HepG2 (cell line): ENCODE measurements around the gene CD300LB. TPM values are rescaled to one million over a fixed set of nuclear protein-coding genes. Genes with fewer than 3 reads are reported as not detected.

Source experiments
- ATAC-seq: fragments of 200-7000 bp; cut with Tn5 transposase; 3 replicates; pipeline ENCODE4 v1.9.1; 2020; ENCODE audit warnings: mild to moderate bottlenecking, moderate library complexity
- BruUV-seq: library from RNA; stranded (reverse); fragments of 400-500 nt; replicated peaks from 2 replicates; lab custom pipeline; 2021; lab: Mats Ljungman, UMichigan
- CTCF ChIA-PET: fragments of 300-600 bp; formaldehyde crosslinking; extraction: SDS; loops from one replicate; lab custom pipeline; 2021; ENCODE audit warnings: low total read pairs, inconsistent platforms, low intra/inter-chr PET ratio; lab: Yijun Ruan, JAX
- POLR2A ChIA-PET: fragments of 350-600 bp; sonication (Branson Sonifier 250); formaldehyde crosslinking; loops from one replicate; lab custom pipeline; 2020; ENCODE audit warnings: antibody characterized with exemption, inconsistent platforms; lab: Yijun Ruan, JAX
- DNase-seq: peaks from one replicate; pipeline ENCODE4 v3.0.0-alpha.2; 2015; ENCODE audit warnings: low spot score
- FAIRE-seq: peaks from 3 replicates; lab custom pipeline; 2011; peaks lifted over from hg19 to GRCh38; lab: Jason Lieb, UNC
- H2AFZ ChIP-seq: one replicate; pipeline ENCODE4 v1.6.1; 2011; ENCODE audit warnings: low read length, inconsistent platforms
- H3K27ac ChIP-seq: fragments of 300-600 bp; 3 replicates; pipeline ENCODE4 v1.8.0; 2011; ENCODE audit warnings: mixed run types, mild to moderate bottlenecking, mixed read lengths, low read length, inconsistent platforms; ENCODE audit not compliant: insufficient read depth; ENCODE audit errors: extremely low read length
- H3K27me3 ChIP-seq, 2 experiments: fragments of 200-600 bp in 1 of 2; 2 replicates in 1 of 2; 3 replicates in 1 of 2; pipeline versions ENCODE4 v1.6.0 to v1.8.0; 2011; ENCODE audit warnings: low read length in 2 of 2, mild to moderate bottlenecking in 2 of 2, moderate library complexity in 2 of 2, inconsistent platforms in 1 of 2; ENCODE audit not compliant: insufficient read depth in 2 of 2, control insufficient read depth in 1 of 2
- H3K36me3 ChIP-seq, 2 experiments: fragments of 200-600 bp in 1 of 2; replicated peaks in 1 of 2; 2 replicates in 1 of 2; 3 replicates in 1 of 2; pipeline versions ENCODE4 v1.5.1 to v1.8.0; 2011; ENCODE audit warnings: low read length in 2 of 2, inconsistent platforms in 1 of 2; ENCODE audit not compliant: insufficient read depth in 2 of 2, control insufficient read depth in 1 of 2
- H3K4me1 ChIP-seq: 2 replicates; pipeline ENCODE4 v1.5.1; 2012; ENCODE audit warnings: low read length, inconsistent platforms; ENCODE audit not compliant: insufficient read depth
- H3K4me2 ChIP-seq: 2 replicates; pipeline ENCODE4 v1.6.0; 2011; ENCODE audit warnings: low read depth, low read length, inconsistent platforms
- H3K4me3 ChIP-seq, 3 experiments: fragments of 200-600 bp in 1 of 3; sonication (generic), shearing (Covaris generic) in 1 of 3; replicated peaks in 1 of 3; 2 replicates each; pipeline ENCODE4 v1.5.1; 2011 to 2016; ENCODE audit warnings: low read length in 3 of 3, inconsistent platforms in 2 of 3, low read depth in 2 of 3, mild to moderate bottlenecking in 2 of 3, control low read depth in 1 of 3, mixed read lengths in 1 of 3; ENCODE audit not compliant: insufficient read depth in 1 of 3
- H3K79me2 ChIP-seq: one replicate; pipeline ENCODE4 v1.6.1; 2011; ENCODE audit warnings: low read length, inconsistent platforms; ENCODE audit not compliant: insufficient read depth
- H3K9ac ChIP-seq: 2 replicates; pipeline ENCODE4 v1.6.0; 2011; ENCODE audit warnings: mild to moderate bottlenecking, low read depth, low read length, inconsistent platforms; ENCODE audit not compliant: insufficient read depth
- H3K9me3 ChIP-seq: 2 replicates; pipeline ENCODE4 v1.5.1; 2012; ENCODE audit warnings: mild to moderate bottlenecking, low read length
- H4K20me1 ChIP-seq: 2 replicates; pipeline ENCODE4 v1.6.0; 2011; ENCODE audit warnings: inconsistent platforms, mild to moderate bottlenecking, low read length, moderate library complexity; ENCODE audit not compliant: insufficient read depth
- JDP2 ChIP-seq: sonication (generic); formaldehyde crosslinking; IDR thresholded peaks from 2 replicates; pipeline ENCODE4 v1.8.1; 2022; ENCODE audit warnings: missing genetic modification reagents, borderline replicate concordance
- KDM5A ChIP-seq: fragments of 200-600 bp; sonication (generic); IDR thresholded peaks from 2 replicates; pipeline ENCODE4 v1.7.0; 2018; ENCODE audit warnings: antibody characterized with exemption, mild to moderate bottlenecking, low read length, borderline replicate concordance
- MTA1 ChIP-seq: sonication (generic); formaldehyde crosslinking; IDR thresholded peaks from 2 replicates; pipeline ENCODE4 v1.4.0; 2020; ENCODE audit warnings: missing genetic modification reagents, mild to moderate bottlenecking, borderline replicate concordance
- NPAS2 ChIP-seq: sonication (generic); formaldehyde crosslinking; IDR thresholded peaks from 2 replicates; pipeline ENCODE4 v1.8.0; 2022; ENCODE audit warnings: mild to moderate bottlenecking, missing genetic modification reagents, borderline replicate concordance
- ZNF264 ChIP-seq: sonication (generic); formaldehyde crosslinking; IDR thresholded peaks from 2 replicates; pipeline ENCODE4 v1.4.0; 2020; ENCODE audit warnings: missing genetic modification reagents
- ZNF761 ChIP-seq: sonication (generic); formaldehyde crosslinking; conservative IDR thresholded peaks from 2 replicates; pipeline ENCODE4 v1.4.0; 2020; ENCODE audit warnings: mild to moderate bottlenecking, missing genetic modification reagents
- WGBS: methylation state at CpG from one replicate; pipeline ENCODE4 v1.1.6; 2017; ENCODE audit warnings: low lambda C conversion rate; 5-methylcytosine and 5-hydroxymethylcytosine counted together
- in situ Hi-C: cut with HindIII; loops from 2 replicates; pipeline ENCODE4 v1.10.0; 2017; ENCODE audit warnings: low pct_unique_long_range_greater_than_20kb; ENCODE audit not compliant: extremely low pct_ligation_motif_present
- intact Hi-C: fragments of 100-400 bp; cut with micrococcal nuclease; formaldehyde crosslinking; loops from one replicate; pipeline ENCODE4 v1.10.0; 2022; ENCODE audit not compliant: unreplicated experiment
- polyA plus RNA-seq, 8 experiments: library from polyadenylated mRNA; depleted of rRNA in 3 of 8; stranded (reverse) in 7 of 8; unstranded in 1 of 8; fragments of >200 nt; fragmentation: Illumina TruSeq in 4 of 8; extraction: Trizol in 4 of 8; gene quantifications; 2 replicates each; pipeline versions ENCODE4 v1.2.1 to v1.2.3, GENCODE V29; 2011 to 2016; ENCODE audit warnings: low read depth in 4 of 8, missing spikeins in 1 of 8, mixed read lengths in 1 of 8; ENCODE audit not compliant: insufficient read depth in 1 of 8
- total RNA-seq, 5 experiments: library from RNA; depleted of rRNA; stranded (reverse); fragments of >200 nt; fragmentation: Illumina TruSeq; extraction: Trizol; gene quantifications; 2 replicates each; pipeline ENCODE4 v1.2.3, GENCODE V29; 2016; ENCODE audit warnings: low read depth in 1 of 5
- TF ChIP-seq, protein P1 (sequence below): sonication (generic); formaldehyde crosslinking; IDR thresholded peaks from 2 replicates; pipeline ENCODE4 v1.5.1; 2020; ENCODE audit warnings: missing genetic modification reagents, mild to moderate bottlenecking, borderline replicate concordance
- TF ChIP-seq, protein P2 (sequence below): sonication (generic); formaldehyde crosslinking; IDR thresholded peaks from 2 replicates; pipeline ENCODE4 v1.8.0; 2022; ENCODE audit warnings: missing genetic modification reagents, low read depth, mild to moderate bottlenecking, borderline replicate concordance

CD300LB gene
- total and polyA plus RNA-seq, 2 of the 13 experiments (the other 11 are each of a cell fraction or from before 2014, with no cell fraction given), result not detected

DNA sequence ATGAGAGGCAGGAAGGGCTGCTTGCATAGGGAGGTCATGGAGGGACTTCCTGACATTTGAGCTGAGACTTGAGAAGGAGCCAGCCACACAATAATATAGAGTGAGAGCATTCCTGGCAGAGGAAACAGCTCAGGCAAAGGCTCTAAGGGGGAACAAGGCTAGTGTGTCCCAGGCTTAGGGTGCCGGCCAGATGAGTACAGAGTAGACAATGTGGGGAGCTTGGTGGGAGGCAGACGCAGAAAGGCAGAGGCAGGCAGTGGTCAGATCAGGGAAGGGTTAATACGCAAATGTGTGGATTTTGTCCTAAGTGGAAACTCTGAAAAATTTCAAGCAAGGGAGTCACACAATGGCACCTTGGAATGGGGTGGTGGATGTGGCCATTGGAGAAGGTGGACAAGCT lies 31.3 kb downstream of the CD300LB start (continued):
- TF ChIP-seq, protein P1, sequence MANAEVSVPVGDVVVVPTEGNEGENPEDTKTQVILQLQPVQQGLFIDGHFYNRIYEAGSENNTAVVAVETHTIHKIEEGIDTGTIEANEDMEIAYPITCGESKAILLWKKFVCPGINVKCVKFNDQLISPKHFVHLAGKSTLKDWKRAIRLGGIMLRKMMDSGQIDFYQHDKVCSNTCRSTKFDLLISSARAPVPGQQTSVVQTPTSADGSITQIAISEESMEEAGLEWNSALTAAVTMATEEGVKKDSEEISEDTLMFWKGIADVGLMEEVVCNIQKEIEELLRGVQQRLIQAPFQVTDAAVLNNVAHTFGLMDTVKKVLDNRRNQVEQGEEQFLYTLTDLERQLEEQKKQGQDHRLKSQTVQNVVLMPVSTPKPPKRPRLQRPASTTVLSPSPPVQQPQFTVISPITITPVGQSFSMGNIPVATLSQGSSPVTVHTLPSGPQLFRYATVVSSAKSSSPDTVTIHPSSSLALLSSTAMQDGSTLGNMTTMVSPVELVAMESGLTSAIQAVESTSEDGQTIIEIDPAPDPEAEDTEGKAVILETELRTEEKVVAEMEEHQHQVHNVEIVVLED (CRISPR knock-in tag), result no peak
- TF ChIP-seq MTA1 (CRISPR knock-in tag) (no peak), ZNF761 (CRISPR knock-in tag) (no peak), KDM5A (no peak)

DNA sequence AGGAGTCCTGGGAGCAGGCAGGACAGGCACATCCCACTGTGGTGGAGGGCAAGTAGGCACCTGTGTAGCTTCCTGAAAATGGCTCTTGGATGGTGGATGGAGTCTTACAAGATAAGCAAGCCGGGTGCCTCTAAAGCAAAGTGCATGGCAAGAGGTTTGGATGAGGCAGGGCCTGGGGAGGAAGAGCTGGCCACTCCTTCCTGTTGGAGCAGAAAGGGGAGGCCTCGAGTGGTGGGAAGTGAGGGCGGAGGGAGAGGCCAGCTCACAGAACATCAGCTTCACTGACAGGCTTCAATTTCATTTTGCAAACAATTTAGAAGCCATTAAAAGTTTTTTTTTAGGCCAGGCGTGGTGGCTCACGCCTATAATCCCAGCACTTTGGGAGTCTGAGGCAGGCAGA lies 33.8 kb downstream of the CD300LB start:
- DNase-seq, result no peak

More for the DNA sequence above, 33.8 kb downstream of the CD300LB start:
- ChIA-PET CTCF (no interaction called here), POLR2A (no interaction called here)
- no peaks in the 10 kb centered on the region for H3K79me2 ChIP-seq
- H3K4me2 ChIP-seq, result no peak overlapping the region
- intact Hi-C loops, result loop anchor here (10.0 kb wide), 1 partner anchor 193 kb away; no protein-coding TSS in a partner anchor
- in situ Hi-C loops, result no loop called here
- H3K27me3 ChIP-seq, result peaks cover 0 to 4% of the 10 kb centered on the region in 2 experiments; a peak in 1 of 5 replicates
- no peaks in the 10 kb centered on the region for H4K20me1 ChIP-seq
- no peak overlapping the region for H3K9ac ChIP-seq
- FAIRE-seq (no peak), ATAC-seq (no peak)
- no peak overlapping the region for H3K4me3 ChIP-seq
- no TSS peak for BruUV-seq
- no peaks in the 10 kb centered on the region for H3K9me3 ChIP-seq
- WGBS, result 19% methylated on average over 5 of the region's 5 CpGs
- H3K36me3 ChIP-seq, result no peaks in the 10 kb centered on the region
- no peak for TF ChIP-seq JDP2
- TF ChIP-seq NPAS2 (CRISPR knock-in tag), result no peak
- TF ChIP-seq ZNF264 (CRISPR knock-in tag), result no peak
- TF ChIP-seq, protein P2, sequence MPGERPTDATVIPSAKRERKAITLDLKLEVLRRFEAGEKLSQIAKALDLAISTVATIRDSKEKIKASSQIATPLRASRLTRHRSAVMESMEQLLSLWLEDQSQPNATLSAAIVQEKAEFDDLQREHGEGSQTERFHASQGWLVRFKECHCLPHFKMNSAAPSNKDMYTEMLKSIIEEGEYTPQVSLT (CRISPR knock-in tag), result no peak
- no peak overlapping the region for H3K27ac ChIP-seq
- no peak overlapping the region for H2AFZ ChIP-seq
- no peaks in the 10 kb centered on the region for H3K4me1 ChIP-seq
